Stimulated activated CD8-positive, alpha-beta memory T cell treated with anti-CD3 and anti-CD28 coated beads, Interleukin-7, amount 100 ng/mL, for 4 hours (primary cell): ENCODE data around the gene DTD2.

Source experiments
- DNase-seq, 2 donors: peaks; one replicate each; pipeline ENCODE4 v3.0.0-alpha.2; 2020; ENCODE audit warnings: low read depth in 2 of 2

The DTD2 gene

GRCh38 chr14:31405599-31406232, 51.6 kb downstream of the DTD2 start:
- DNase-seq: no peak

GRCh38 chr14:31405106-31405505, 52.2 kb downstream of the DTD2 start:
- DNase-seq: no peak

GRCh38 chr14:31403707-31404106, 53.6 kb downstream of the DTD2 start:
- no peak for DNase-seq

- DNase-seq: no peak
These were observed 54.4 kb downstream of the DTD2 start for GRCh38 chr14:31402764-31403439.

- no peak for DNase-seq
These were observed 55.9 kb downstream of the DTD2 start for GRCh38 chr14:31401369-31401932.

GRCh38 chr14:31400031-31400638, 57.2 kb downstream of the DTD2 start:
- DNase-seq: no peak
